GM23248 (cell line): ENCODE data around the gene HMGCLL1.

Experiments used
- EZH2 ChIP-seq: fragments of 200-600 bp; sonication (generic); IDR thresholded peaks from 2 replicates; pipeline ENCODE4 v1.6.1; 2018; ENCODE audit warnings: antibody characterized with exemption, mild to moderate bottlenecking; ENCODE audit not compliant: insufficient read depth, poor library complexity, severe bottlenecking
- EZH2phosphoT487 ChIP-seq: fragments of 200-600 bp; sonication (generic); IDR thresholded peaks from 2 replicates; pipeline ENCODE4 v1.6.1; 2018; ENCODE audit warnings: antibody characterized with exemption, moderate library complexity, mild to moderate bottlenecking, low read depth; ENCODE audit not compliant: insufficient read depth

DNA sequence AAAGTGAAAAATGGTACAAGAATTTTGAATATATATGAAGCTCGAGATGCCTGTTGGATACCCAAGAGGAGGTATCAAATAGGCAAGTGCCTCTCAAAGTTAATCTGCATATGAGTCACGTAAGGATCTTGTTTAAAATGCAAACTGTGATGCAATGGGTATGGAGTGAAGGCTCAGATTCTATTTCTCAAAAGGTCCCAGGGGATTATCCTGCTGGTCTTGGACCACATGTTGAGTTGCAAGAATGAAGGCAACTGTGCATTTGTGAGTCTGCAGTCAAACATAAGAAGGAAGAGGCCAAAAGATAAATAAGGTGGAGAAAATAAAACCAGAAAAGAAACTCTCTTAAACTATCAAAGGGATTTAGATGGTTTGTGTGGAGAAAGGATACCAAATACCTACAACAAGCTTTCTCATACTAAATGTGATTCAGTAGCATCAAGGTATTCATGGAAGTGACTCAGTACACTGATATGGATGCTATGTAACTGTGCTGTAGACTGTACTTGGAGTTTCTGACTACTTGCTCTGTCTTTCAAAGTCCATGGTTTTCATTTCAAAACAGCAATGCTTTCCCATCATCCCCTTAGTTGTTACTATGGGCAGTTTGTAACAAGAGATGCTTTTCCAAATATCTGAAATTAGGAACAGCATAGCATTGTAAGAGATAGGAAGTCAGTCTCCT, 145.4 kb downstream of the HMGCLL1 start:
- TF ChIP-seq EZH2phosphoT487 (no peak), EZH2 (no peak)
